AG10803 (cell line): ENCODE measurements around the gene SNX32.

Experiments used
- DNase-seq: peaks from one replicate; pipeline ENCODE4 v3.0.0; 2010; ENCODE audit warnings: low read depth
- H3K4me3 ChIP-seq: 2 replicates; pipeline ENCODE4 v1.5.1; 2011; ENCODE audit warnings: mild to moderate bottlenecking, low read length, control low read depth
- CTCF ChIP-seq: conservative IDR thresholded peaks from 2 replicates; pipeline ENCODE4 v1.5.1; 2011; ENCODE audit warnings: mild to moderate bottlenecking, low read length, control low read depth, inconsistent platforms

SNX32 gene

GRCh38 chr11:65851083-65851579, 17.4 kb downstream of the SNX32 start:
- DNase-seq = no peak
- peak; percentile 55 for TF ChIP-seq CTCF
- H3K4me3 ChIP-seq = no peak overlapping the region

GRCh38 chr11:65851811-65852507, 18.2 kb downstream of the SNX32 start:
- H3K4me3 ChIP-seq = no peak overlapping the region
- no peak for TF ChIP-seq CTCF
- DNase-seq = no peak

- H3K4me3 ChIP-seq = no peak overlapping the region
- TF ChIP-seq CTCF = no peak
- no peak for DNase-seq
Observed at GRCh38 chr11:65852508-65853245, 18.9 kb downstream of the SNX32 start.

GRCh38 chr11:65853246-65853979, 19.6 kb downstream of the SNX32 start:
- no peak for DNase-seq
- no peak overlapping the region for H3K4me3 ChIP-seq
- no peak for TF ChIP-seq CTCF

- H3K4me3 ChIP-seq = no peak overlapping the region
- no peak for DNase-seq
- no peak for TF ChIP-seq CTCF
Observed at GRCh38 chr11:65854161-65854592, 20.4 kb downstream of the SNX32 start.

- peak overlapping the region; percentile 5; the same call in 1 of the 2 replicates for H3K4me3 ChIP-seq
- TF ChIP-seq CTCF = no peak
- DNase-seq = no peak
Observed at GRCh38 chr11:65854852-65855837, 21.4 kb downstream of the SNX32 start.
